ENCODE results near the gene MARK1.

- TF ChIP-seq ZNF274 (IDR thresholded peaks at IDR 0.05; ENCODE audit: insufficient read depth, insufficient read length) = no peak
- peak; percentile 76 to 95 (median 85) for TF ChIP-seq CTCF (IDR thresholded peaks at IDR 0.05 in 2 of 3, conservative IDR thresholded peaks at IDR 0.05 in 1 of 3; ENCODE audit: control insufficient read depth in 2 of 3, extremely low read depth in 1 of 3, insufficient read depth in 1 of 3, low read depth in 3 of 3, low read length in 3 of 3)
- TF ChIP-seq SREBF1 (IDR thresholded peaks at IDR 0.05; ENCODE audit: low read length) = no peak
- TF ChIP-seq CHD2 (IDR thresholded peaks at IDR 0.05; ENCODE audit: borderline replicate concordance, low read depth, low read length) = no peak
- no peak for TF ChIP-seq ATF3 (IDR thresholded peaks at IDR 0.05; ENCODE audit: borderline replicate concordance, extremely low read depth, low read depth, low read length)
- no peak for TF ChIP-seq POLR2A (IDR thresholded peaks at IDR 0.05; ENCODE audit: low read depth, low read length)
- no peak for TF ChIP-seq SP1 (IDR thresholded peaks at IDR 0.05; ENCODE audit: low read depth, low read length)
- TF ChIP-seq ELK1 (IDR thresholded peaks at IDR 0.05; ENCODE audit: low read depth, low read length) = no peak
- no peak for TF ChIP-seq BCLAF1 (IDR thresholded peaks at IDR 0.05)
- peak; percentile 54 for TF ChIP-seq RAD21 (IDR thresholded peaks at IDR 0.05; ENCODE audit: insufficient read depth, low read depth, low read length)
- no peak for TF ChIP-seq POLR2AphosphoS5 (IDR thresholded peaks at IDR 0.05; ENCODE audit: low read length)
- TF ChIP-seq SIN3A (IDR thresholded peaks at IDR 0.05; ENCODE audit: low read depth, low read length) = no peak
Observed at GRCh38 chr1:220690140-220691052, 162.5 kb downstream of the MARK1 start, which contains the start of gene C1orf115.

Measured in GM12878 (cell line).